B cell (primary cell): Measurements from ENCODE around the gene TOMM22. TPM values are rescaled to one million over a fixed set of nuclear protein-coding genes. Genes with fewer than 3 reads are reported as not detected.

Experiments used
- ATAC-seq: fragments of 200-7000 bp; cut with Tn5 transposase; one replicate; pipeline ENCODE4 v1.10.0; 2021; ENCODE audit warnings: low read depth, mild to moderate bottlenecking, moderate number of reproducible peaks, moderate library complexity
- CTCF ChIA-PET: fragments of 350-600 bp; sonication (Branson Sonifier 250); formaldehyde crosslinking; loops from one replicate; lab custom pipeline; 2021; ENCODE audit warnings: antibody characterized with exemption, inconsistent platforms; lab: Charles Lee
- POLR2A ChIA-PET: fragments of 350-600 bp; sonication (Branson Sonifier 250); formaldehyde crosslinking; loops from one replicate; lab custom pipeline; 2021; ENCODE audit warnings: antibody characterized with exemption; lab: Charles Lee
- DNase-seq: peaks from one replicate; pipeline ENCODE4 v3.0.0; 2013
- H2AFZ ChIP-seq: 2 replicates; pipeline ENCODE4 v1.6.1; 2012; ENCODE audit warnings: mild to moderate bottlenecking, low read depth, low read length; ENCODE audit not compliant: insufficient read depth, poor library complexity, severe bottlenecking
- H3K27ac ChIP-seq, 2 donors: 1 replicate in 1 of 2; 2 replicates in 1 of 2; pipeline ENCODE4 v1.5.1; 2012 to 2013; ENCODE audit warnings: low read length in 2 of 2, mild to moderate bottlenecking in 2 of 2, moderate library complexity in 1 of 2
- H3K27me3 ChIP-seq, 4 experiments: fragments of 200-600 bp in 1 of 4; sonication (generic) in 1 of 4; replicated peaks in 1 of 4; 1 replicate in 2 of 4; 2 replicates in 2 of 4; pipeline versions ENCODE4 v1.6.1 to v1.7.0; 2013 to 2016; ENCODE audit warnings: low read length in 3 of 4, mild to moderate bottlenecking in 2 of 4, mixed read lengths in 1 of 4, moderate library complexity in 1 of 4; ENCODE audit not compliant: insufficient read depth in 4 of 4, control insufficient read depth in 3 of 4; ENCODE audit errors: control extremely low read depth in 1 of 4
- H3K36me3 ChIP-seq, 2 experiments: replicated peaks in 1 of 2; 1 replicate in 1 of 2; 2 replicates in 1 of 2; pipeline versions ENCODE4 v1.6.1 to v1.7.1; 2013; ENCODE audit warnings: low read length in 1 of 2; ENCODE audit not compliant: insufficient read depth in 2 of 2, control insufficient read depth in 1 of 2; ENCODE audit errors: control extremely low read depth in 1 of 2, extremely low read depth in 1 of 2
- H3K4me1 ChIP-seq, 2 donors: fragments of 200-600 bp in 1 of 2; sonication (generic) in 1 of 2; 1 replicate in 1 of 2; 2 replicates in 1 of 2; pipeline versions ENCODE4 v1.5.1 to v1.6.1; 2013 to 2017; ENCODE audit warnings: low read length in 2 of 2; ENCODE audit not compliant: control insufficient read depth in 2 of 2, insufficient read depth in 2 of 2
- H3K4me2 ChIP-seq: replicated peaks from 2 replicates; pipeline ENCODE3; 2012; ENCODE audit warnings: mild to moderate bottlenecking, low read depth, low read length; ENCODE audit not compliant: poor library complexity, severe bottlenecking
- H3K4me3 ChIP-seq, 5 experiments: fragments of 200-600 bp in 1 of 5; sonication (generic) in 1 of 5; 1 replicate in 3 of 5; 2 replicates in 2 of 5; pipeline versions ENCODE4 v1.5.1 to v1.7.0; 2011 to 2016; ENCODE audit warnings: low read length in 4 of 5, mild to moderate bottlenecking in 4 of 5, low read depth in 2 of 5, control low read depth in 1 of 5, moderate library complexity in 1 of 5; ENCODE audit not compliant: insufficient read depth in 1 of 5; ENCODE audit errors: control extremely low read depth in 1 of 5, extremely low read depth in 1 of 5
- H3K79me2 ChIP-seq: fragments of 200-600 bp; sonication (generic); one replicate; pipeline ENCODE4 v1.6.0; 2016; ENCODE audit warnings: low read length; ENCODE audit not compliant: control insufficient read depth, insufficient read depth
- H3K9ac ChIP-seq: fragments of 200-600 bp; sonication (generic); 2 replicates; pipeline ENCODE4 v1.6.1; 2017; ENCODE audit warnings: mild to moderate bottlenecking, low read length, moderate library complexity
- H3K9me3 ChIP-seq, 3 donors: one replicate each; pipeline versions ENCODE4 v1.6.1 to v1.7.1; 2013; ENCODE audit warnings: low read length in 2 of 3; ENCODE audit not compliant: control insufficient read depth in 2 of 3, insufficient read depth in 1 of 3; ENCODE audit errors: control extremely low read depth in 1 of 3
- H4K20me1 ChIP-seq: 2 replicates; pipeline ENCODE4 v1.6.0; 2012; ENCODE audit warnings: mild to moderate bottlenecking, low read length; ENCODE audit not compliant: insufficient read depth, control insufficient read depth, poor library complexity, severe bottlenecking
- H3K27ac Mint-ChIP-seq: one replicate; pipeline ENCODE4 v1.8.0; 2021; ENCODE audit warnings: mixed read lengths
- H3K27me3 Mint-ChIP-seq: one replicate; pipeline ENCODE4 v1.8.0; 2021; ENCODE audit warnings: mixed read lengths
- H3K4me1 Mint-ChIP-seq: one replicate; pipeline ENCODE4 v1.8.0; 2021; ENCODE audit warnings: mixed read lengths
- H3K4me3 Mint-ChIP-seq: one replicate; pipeline ENCODE4 v1.8.0; 2021; ENCODE audit warnings: mixed read lengths
- H3K9me3 Mint-ChIP-seq: one replicate; pipeline ENCODE4 v1.8.0; 2022; ENCODE audit warnings: mixed read lengths; ENCODE audit not compliant: insufficient read depth
- EZH2 ChIP-seq: IDR thresholded peaks from 2 replicates; pipeline ENCODE4 v1.6.1; 2012; ENCODE audit warnings: borderline replicate concordance, low read depth, mild to moderate bottlenecking, moderate library complexity, low read length; ENCODE audit not compliant: insufficient read depth, poor library complexity, severe bottlenecking
- WGBS: methylation state at CpG from one replicate; pipeline ENCODE4 v1.1.5; 2013; ENCODE audit warnings: missing lambda C conversion rate; ENCODE audit not compliant: insufficient coverage; 5-methylcytosine and 5-hydroxymethylcytosine counted together
- intact Hi-C: fragments of 100-400 bp; cut with micrococcal nuclease; formaldehyde crosslinking; loops from one replicate; pipeline ENCODE4 v1.10.0; 2022
- polyA plus RNA-seq: library from polyadenylated mRNA; depleted of rRNA; stranded (reverse); fragments of >200 nt; gene quantifications from 2 replicates; pipeline ENCODE4 v1.2.3, GENCODE V29; 2012
- total RNA-seq, 2 donors: library from RNA; stranded (reverse); fragments of 120-200 nt in 1 of 2; gene quantifications; 1 replicate in 1 of 2; 2 replicates in 1 of 2; pipeline versions ENCODE4 v1.2.3 to v1.2.4, GENCODE V29; 2013 to 2022
- TF ChIP-seq, protein P1 (sequence below): fragments of 200-600 bp; IDR thresholded peaks from one replicate; pipeline ENCODE4 v1.8.0; 2022; ENCODE audit warnings: antibody characterized with exemption, mild to moderate bottlenecking

Gene TOMM22
- total and polyA plus RNA-seq, 2 donors (not counting 1 experiment from before 2014, with no cell fraction given) = 21.5 to 47.6 TPM

DNA sequence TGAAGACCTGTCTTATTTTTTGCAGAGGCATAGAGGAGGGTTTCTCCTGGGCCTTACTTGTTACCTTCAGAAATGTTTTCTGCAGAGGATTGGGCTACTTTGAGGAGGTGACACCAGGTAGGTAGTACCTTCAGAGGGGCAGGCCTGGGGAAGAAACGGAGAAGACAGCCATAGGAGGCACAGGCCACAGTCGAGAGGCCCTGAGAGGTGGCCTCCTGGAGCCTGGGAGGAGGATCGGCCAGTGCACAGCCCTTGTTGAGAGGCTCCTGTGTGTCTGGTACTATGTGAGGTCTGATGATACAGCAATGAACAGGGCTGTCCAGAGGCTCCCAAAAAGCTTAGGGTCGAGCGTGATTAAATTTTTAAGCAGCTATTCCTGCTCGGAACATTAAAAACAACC is 35.5 kb downstream of the TOMM22 start:
- no peak overlapping the region for H3K4me3 ChIP-seq
- no peak overlapping the region for H3K27ac Mint-ChIP-seq
- no peak overlapping the region for H3K4me2 ChIP-seq
- ChIA-PET POLR2A (no interaction called here), CTCF (no interaction called here)
- WGBS = 100% methylated on average over 4 of the region's 6 CpGs
- TF ChIP-seq EZH2 = no peak
- TF ChIP-seq, protein P1, sequence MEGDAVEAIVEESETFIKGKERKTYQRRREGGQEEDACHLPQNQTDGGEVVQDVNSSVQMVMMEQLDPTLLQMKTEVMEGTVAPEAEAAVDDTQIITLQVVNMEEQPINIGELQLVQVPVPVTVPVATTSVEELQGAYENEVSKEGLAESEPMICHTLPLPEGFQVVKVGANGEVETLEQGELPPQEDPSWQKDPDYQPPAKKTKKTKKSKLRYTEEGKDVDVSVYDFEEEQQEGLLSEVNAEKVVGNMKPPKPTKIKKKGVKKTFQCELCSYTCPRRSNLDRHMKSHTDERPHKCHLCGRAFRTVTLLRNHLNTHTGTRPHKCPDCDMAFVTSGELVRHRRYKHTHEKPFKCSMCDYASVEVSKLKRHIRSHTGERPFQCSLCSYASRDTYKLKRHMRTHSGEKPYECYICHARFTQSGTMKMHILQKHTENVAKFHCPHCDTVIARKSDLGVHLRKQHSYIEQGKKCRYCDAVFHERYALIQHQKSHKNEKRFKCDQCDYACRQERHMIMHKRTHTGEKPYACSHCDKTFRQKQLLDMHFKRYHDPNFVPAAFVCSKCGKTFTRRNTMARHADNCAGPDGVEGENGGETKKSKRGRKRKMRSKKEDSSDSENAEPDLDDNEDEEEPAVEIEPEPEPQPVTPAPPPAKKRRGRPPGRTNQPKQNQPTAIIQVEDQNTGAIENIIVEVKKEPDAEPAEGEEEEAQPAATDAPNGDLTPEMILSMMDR = no peak
- no peak overlapping the region for H2AFZ ChIP-seq
- peaks cover 29% of the 10 kb centered on the region for H3K4me1 Mint-ChIP-seq
- no peak for DNase-seq
- H3K36me3 ChIP-seq = peaks cover 0 to 67% of the 10 kb centered on the region in 2 experiments
- no peaks in the 10 kb centered on the region for H3K9me3 Mint-ChIP-seq
- H3K79me2 ChIP-seq = peaks cover 62% of the 10 kb centered on the region
- intact Hi-C loops = no loop called here
- no peaks in the 10 kb centered on the region for H3K9me3 ChIP-seq
- no peak overlapping the region for H3K9ac ChIP-seq
- H3K27ac ChIP-seq = no peak overlapping the region
- no peak for ATAC-seq
- no peak overlapping the region for H3K4me3 Mint-ChIP-seq
- peaks cover 7% of the 10 kb centered on the region in 2 donors for H3K4me1 ChIP-seq
- H3K27me3 ChIP-seq = no peaks in the 10 kb centered on the region
- H4K20me1 ChIP-seq = peaks cover 58% of the 10 kb centered on the region
- H3K27me3 Mint-ChIP-seq = no peaks in the 10 kb centered on the region

DNA sequence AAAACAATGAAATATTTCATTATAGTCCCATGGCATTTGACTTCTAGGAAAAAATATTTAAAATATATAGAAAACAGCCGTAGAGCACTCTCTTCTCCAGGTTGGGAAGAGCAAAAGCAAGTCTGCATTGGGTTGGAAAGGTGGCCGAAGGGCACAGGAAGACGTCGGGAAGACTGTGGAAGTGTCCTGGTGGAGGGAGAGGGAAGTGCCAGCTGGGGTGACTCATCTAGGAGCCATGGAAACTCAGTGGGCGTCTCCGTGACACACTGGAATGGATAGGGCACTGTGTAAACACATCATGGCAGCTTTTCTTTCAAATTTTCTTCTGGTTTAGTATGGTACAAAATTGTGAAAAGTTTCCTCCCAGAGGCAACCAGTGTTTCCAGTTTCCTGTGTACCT is 36.7 kb downstream of the TOMM22 start:
- 99% methylated on average over 6 of the region's 6 CpGs for WGBS
- H3K36me3 ChIP-seq = peaks cover 1 to 70% of the 10 kb centered on the region in 2 experiments

More for the DNA sequence above, 36.7 kb downstream of the TOMM22 start:
- TF ChIP-seq EZH2 = no peak
- CTCF ChIA-PET = interaction anchor here (1.1 kb wide), 1 partner anchor 9 kb away, joined by 5 read pairs; no protein-coding TSS in a partner anchor
- Histone ChIP-seq H3K9me3 (no peaks in the 10 kb centered on the region), H3K4me3 (no peak overlapping the region), H2AFZ (no peak overlapping the region), H3K4me2 (no peak overlapping the region), H3K79me2 (peaks cover 51% of the 10 kb centered on the region), H3K27me3 (no peaks in the 10 kb centered on the region), H4K20me1 (peaks cover 46% of the 10 kb centered on the region), H3K9ac (no peak overlapping the region), H3K4me1 (peaks cover under 1 to 2% of the 10 kb centered on the region in 2 donors), H3K27ac (no peak overlapping the region)
- DNase-seq (no peak), ATAC-seq (no peak)
- peaks cover 17% of the 10 kb centered on the region for H3K4me1 Mint-ChIP-seq
- H3K27ac Mint-ChIP-seq = no peak overlapping the region
- H3K9me3 Mint-ChIP-seq = no peaks in the 10 kb centered on the region
- POLR2A ChIA-PET = no interaction called here
- H3K4me3 Mint-ChIP-seq = no peak overlapping the region
- no peaks in the 10 kb centered on the region for H3K27me3 Mint-ChIP-seq
- intact Hi-C loops = no loop called here
